Upper lobe of right lung (tissue), 1 donor: ENCODE measurements around the gene CCNA2. TPM values are rescaled to one million over a fixed set of nuclear protein-coding genes. Genes with fewer than 3 reads are reported as not detected.

ENCODE experiments used
- ATAC-seq: fragments of 200-7000 bp; cut with Tn5 transposase; one replicate; pipeline ENCODE4 v1.9.1; 2020; ENCODE audit warnings: mild to moderate bottlenecking, moderate library complexity
- DNase-seq: peaks from one replicate; pipeline ENCODE4 v3.0.0-alpha.2; 2020
- H3K27ac ChIP-seq: fragments of 200-600 bp; one replicate; pipeline ENCODE4 v1.8.0; 2022
- H3K27me3 ChIP-seq: fragments of 200-600 bp; one replicate; pipeline ENCODE4 v1.8.0; 2022; ENCODE audit warnings: mild to moderate bottlenecking
- H3K36me3 ChIP-seq: fragments of 200-600 bp; one replicate; pipeline ENCODE4 v1.8.0; 2022
- H3K4me1 ChIP-seq: fragments of 200-600 bp; one replicate; pipeline ENCODE4 v1.8.0; 2022
- H3K4me3 ChIP-seq: fragments of 200-600 bp; one replicate; pipeline ENCODE4 v1.8.0; 2022; ENCODE audit warnings: mild to moderate bottlenecking
- H3K9me3 ChIP-seq: fragments of 200-600 bp; one replicate; pipeline ENCODE4 v1.8.0; 2022
- CTCF ChIP-seq: fragments of 200-600 bp; IDR thresholded peaks from one replicate; pipeline ENCODE4 v1.8.0; 2022; ENCODE audit warnings: antibody characterized with exemption
- intact Hi-C: fragments of 100-400 bp; cut with DNase I; formaldehyde crosslinking; loops from one replicate; pipeline ENCODE4 v1.11.0; 2022
- total RNA-seq: library from RNA; stranded (reverse); fragmentation: NEBNext Ultra II Directional; extraction: Animal tissue kit (Norgen Biotek cat#: 25700); gene quantifications from one replicate; pipeline ENCODE4 v1.2.1, GENCODE V29; 2021
- donor health status: DM: no; HTN: yes; CAD: no; lungs with severe emphysema.

CCNA2 gene
- total RNA-seq, 1 donor from 2014 or later, result 1.2 TPM

DNA sequence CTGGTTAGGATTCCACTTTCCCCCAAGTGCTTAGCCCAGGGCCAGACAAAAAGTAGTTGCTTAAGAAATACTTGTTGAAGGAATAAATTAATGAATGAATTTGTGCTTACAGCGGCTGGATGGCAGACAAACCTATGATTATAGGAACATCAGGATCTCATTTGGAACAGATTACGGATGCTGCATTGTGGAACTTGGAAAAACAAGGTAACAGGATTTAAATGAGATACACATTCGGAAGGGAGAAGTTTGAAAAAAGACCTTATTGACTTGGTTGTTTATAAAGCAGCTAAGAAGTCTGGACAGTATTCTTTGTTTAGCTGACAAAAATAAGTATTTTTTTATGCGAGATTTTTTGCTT lies 22.0 kb downstream of the CCNA2 start:
- Histone ChIP-seq H3K9me3 (no peaks in the 10 kb centered on the region), H3K4me1 (peaks cover 9% of the 10 kb centered on the region), H3K27me3 (no peaks in the 10 kb centered on the region), H3K4me3 (peak overlapping the region; percentile 88), H3K36me3 (peaks cover 40% of the 10 kb centered on the region), H3K27ac (peak overlapping the region; percentile 92)
- DNase-seq, result no peak
- intact Hi-C loops, result no loop called here
- no peak for TF ChIP-seq CTCF
- ATAC-seq, result no peak

- intact Hi-C loops, result no loop called here
- peak within 1 kb of the TSS; percentile 92 for H3K27ac ChIP-seq
- no peak for TF ChIP-seq CTCF
- ATAC-seq (peak; percentile 97), DNase-seq (peak; percentile 96)
- no peaks in the 10 kb centered on the region for H3K9me3 ChIP-seq
- peaks cover 34% of the 10 kb centered on the region for H3K36me3 ChIP-seq
- H3K27me3 ChIP-seq, result no peaks in the 10 kb centered on the region
- H3K4me1 ChIP-seq, result peaks cover 9% of the 10 kb centered on the region
- H3K4me3 ChIP-seq, result peak within 1 kb of the TSS; percentile 88
Observed at GRCh38 chr4:121800961-121801714, 22.5 kb downstream of the CCNA2 start, which contains the start of gene EXOSC9. Gene EXOSC9 (plus strand): TSS chr4:121801323. CDS start chr4:121801425, 102 bp downstream.

GRCh38 chr4:121800638-121800960 lies 23.1 kb downstream of the CCNA2 start:
- Histone ChIP-seq H3K36me3 (peaks cover 29% of the 10 kb centered on the region), H3K4me3 (peak overlapping the region; percentile 88), H3K27ac (peak overlapping the region; percentile 92), H3K27me3 (no peaks in the 10 kb centered on the region), H3K9me3 (no peaks in the 10 kb centered on the region), H3K4me1 (peaks cover 12% of the 10 kb centered on the region)
- peak; percentile 8 for ATAC-seq
- intact Hi-C loops, result no loop called here
- no peak for DNase-seq
- no peak for TF ChIP-seq CTCF

- no peak for TF ChIP-seq CTCF
- peaks cover 23% of the 10 kb centered on the region for H3K36me3 ChIP-seq
- intact Hi-C loops, result no loop called here
- H3K9me3 ChIP-seq, result no peaks in the 10 kb centered on the region
- H3K27ac ChIP-seq, result peak overlapping the region; percentile 92
- DNase-seq, result no peak
- ATAC-seq, result peak; percentile 37
- H3K4me1 ChIP-seq, result peaks cover 13% of the 10 kb centered on the region
- H3K27me3 ChIP-seq, result no peaks in the 10 kb centered on the region
- no peak overlapping the region for H3K4me3 ChIP-seq
Observed at GRCh38 chr4:121799867-121800501, 23.7 kb downstream of the CCNA2 start.

DNA sequence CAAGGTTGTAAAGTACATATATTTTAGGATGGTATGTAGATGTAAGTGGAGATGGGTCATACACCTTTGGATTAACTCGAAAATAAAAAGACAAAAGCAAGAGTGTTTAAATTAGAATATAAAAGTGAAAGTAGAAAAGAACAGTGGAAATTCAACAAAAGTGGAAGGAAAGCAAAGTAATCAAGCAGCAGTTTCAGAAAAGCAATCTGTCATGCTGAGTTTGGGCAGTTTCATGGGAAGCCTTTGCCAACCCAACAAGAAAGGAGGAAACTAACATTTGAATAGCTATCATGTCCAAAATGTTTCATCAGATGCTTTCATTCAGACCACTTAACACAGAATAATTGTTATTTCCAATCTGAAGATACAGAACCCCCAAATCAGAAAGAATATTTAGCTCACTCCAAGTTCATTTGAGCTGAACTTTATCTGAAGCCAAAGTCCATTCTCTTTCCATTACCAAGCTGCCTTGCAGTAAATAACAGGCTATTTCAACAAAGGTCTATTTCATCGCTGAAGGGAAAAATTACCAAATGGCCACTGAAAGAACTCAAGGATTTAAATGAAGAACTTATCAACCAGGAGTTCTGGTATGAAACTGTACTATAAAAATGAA lies 24.4 kb downstream of the CCNA2 start:
- Histone ChIP-seq H3K27me3 (no peaks in the 10 kb centered on the region), H3K9me3 (no peaks in the 10 kb centered on the region), H3K4me1 (peaks cover 13% of the 10 kb centered on the region), H3K27ac (no peak overlapping the region), H3K36me3 (peaks cover 16% of the 10 kb centered on the region), H3K4me3 (no peak overlapping the region)
- intact Hi-C loops, result no loop called here
- no peak for ATAC-seq
- no peak for TF ChIP-seq CTCF
- no peak for DNase-seq
